Mammary epithelial cell (primary cell): Measurements from ENCODE around the gene CCDC93.

Experiments
- CTCF ChIP-seq, 2 donors: IDR thresholded peaks in 1 of 2; conservative IDR thresholded peaks in 1 of 2; 2 replicates each; pipeline ENCODE4 v1.5.1; 2011 to 2012; ENCODE audit warnings: inconsistent platforms in 2 of 2, low read length in 2 of 2, mild to moderate bottlenecking in 2 of 2, control low read depth in 1 of 2, low read depth in 1 of 2; ENCODE audit not compliant: insufficient read depth in 1 of 2; ENCODE audit errors: extremely low read depth in 1 of 2
- EZH2 ChIP-seq: IDR thresholded peaks from 2 replicates; pipeline ENCODE4 v1.6.1; 2012; ENCODE audit warnings: low read length, inconsistent platforms, borderline replicate concordance

- TF ChIP-seq CTCF (conservative IDR thresholded peaks at IDR 0.05 in 1 of 2, IDR thresholded peaks at IDR 0.05 in 1 of 2; ENCODE audit: extremely low read depth in 1 of 2, insufficient read depth in 1 of 2, low read depth in 1 of 2, low read length in 2 of 2) (no peak), EZH2 (no peak)
Measured at GRCh38 chr2:117948615-117949014, 65.3 kb downstream of the CCDC93 start.
